Tibial artery (tissue), 4 donors: Measurements from ENCODE around the gene LSM14A.

Experiments
- DNase-seq, 2 donors: peaks; one replicate each; pipeline ENCODE4 v3.0.0-alpha.2; 2019
- H3K27ac ChIP-seq, 2 donors: fragments of 200-600 bp; sonication (generic) in 1 of 2; 1 replicate in 1 of 2; 2 replicates in 1 of 2; pipeline ENCODE4 v1.5.1; 2018 to 2019; ENCODE audit warnings: mild to moderate bottlenecking in 1 of 2
- H3K27me3 ChIP-seq, 2 donors: fragments of 200-600 bp; sonication (generic) in 1 of 2; one replicate each; pipeline versions ENCODE4 v1.5.1 to v1.6.0; 2016 to 2019
- H3K36me3 ChIP-seq, 3 donors: fragments of 200-600 bp; sonication (generic) in 2 of 3; one replicate each; pipeline ENCODE4 v1.5.1; 2016 to 2019; ENCODE audit warnings: mild to moderate bottlenecking in 2 of 3
- H3K4me1 ChIP-seq, 4 donors: fragments of 200-600 bp; sonication (generic) in 2 of 4; 1 replicate in 3 of 4; 2 replicates in 1 of 4; pipeline ENCODE4 v1.5.1; 2016 to 2019
- H3K4me3 ChIP-seq, 2 donors: fragments of 200-600 bp; sonication (generic) in 1 of 2; 1 replicate in 1 of 2; 2 replicates in 1 of 2; pipeline ENCODE4 v1.5.1; 2018 to 2019; ENCODE audit warnings: mild to moderate bottlenecking in 2 of 2
- H3K9me3 ChIP-seq, 3 donors: fragments of 200-600 bp; sonication (generic) in 1 of 3; one replicate each; pipeline ENCODE4 v1.5.1; 2016 to 2019
- CTCF ChIP-seq, 2 experiments: fragments of 200-600 bp in 1 of 2; fragments of 450-650 bp in 1 of 2; IDR thresholded peaks; one replicate each; pipeline ENCODE4 v1.5.1; 2017 to 2019; ENCODE audit warnings: antibody characterized with exemption in 2 of 2, mild to moderate bottlenecking in 1 of 2, moderate library complexity in 1 of 2
- intact Hi-C: fragments of 100-400 bp; cut with DNase I; formaldehyde crosslinking; loops from one replicate; pipeline ENCODE4 v1.15.0; 2023; ENCODE audit warnings: low total_unique reads

The LSM14A gene

GRCh38 chr19:34224996-34225658 lies 52.8 kb downstream of the LSM14A start:
- intact Hi-C loops: no loop called here
- H3K36me3 ChIP-seq: peaks cover 73 to 89% (median 78%) of the 10 kb centered on the region in 3 donors
- DNase-seq: no peak
- H3K27me3 ChIP-seq: no peaks in the 10 kb centered on the region
- H3K27ac ChIP-seq: no peak overlapping the region
- no peak overlapping the region for H3K4me3 ChIP-seq
- no peaks in the 10 kb centered on the region for H3K4me1 ChIP-seq
- TF ChIP-seq CTCF (IDR thresholded peaks at IDR 0.05): no peak
- H3K9me3 ChIP-seq: no peaks in the 10 kb centered on the region

DNA sequence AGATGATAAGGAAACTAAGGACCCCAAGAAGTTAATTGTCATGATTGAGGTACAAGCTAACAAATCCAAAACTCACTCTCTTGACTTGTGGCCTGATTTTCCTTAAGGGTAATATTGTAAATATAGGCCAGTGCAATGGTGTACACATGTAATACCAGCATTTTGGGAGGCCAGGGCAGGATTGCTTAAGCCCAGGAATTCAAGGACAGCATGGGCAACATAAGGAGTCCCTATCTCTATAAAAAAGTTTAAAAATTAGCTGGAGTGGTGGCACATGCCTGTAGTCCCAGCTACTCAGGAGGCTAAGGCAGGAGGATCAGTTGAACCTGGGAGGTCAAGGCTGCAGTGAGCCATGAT lies 53.3 kb downstream of the LSM14A start:
- DNase-seq: no peak
- Histone ChIP-seq H3K27ac (no peak overlapping the region), H3K36me3 (peaks cover 74 to 87% (median 83%) of the 10 kb centered on the region in 3 donors)

DNA sequence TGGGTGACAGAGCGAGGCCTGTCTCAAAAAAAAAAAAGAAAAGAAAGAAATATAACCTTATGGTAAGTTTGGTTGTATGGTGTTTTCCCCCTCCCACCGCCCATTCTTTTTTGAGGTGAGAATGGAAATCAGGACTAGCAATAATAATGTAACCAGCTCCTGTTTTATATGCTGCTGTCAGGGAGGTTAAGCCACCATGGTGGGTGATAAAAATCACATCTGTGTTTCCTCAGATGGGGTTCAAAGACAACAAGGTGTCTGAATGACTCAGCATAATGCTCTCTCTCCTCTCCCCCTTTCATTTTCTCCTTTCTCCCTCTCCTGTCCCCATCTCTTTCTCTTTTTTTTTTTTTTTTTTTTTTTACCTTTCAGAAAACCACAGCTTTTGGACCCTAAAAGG lies 53.7 kb downstream of the LSM14A start:
- no peaks in the 10 kb centered on the region for H3K4me1 ChIP-seq
- TF ChIP-seq CTCF (IDR thresholded peaks at IDR 0.05): no peak
- intact Hi-C loops: no loop called here

More for the DNA sequence above, 53.3 kb downstream of the LSM14A start:
- Histone ChIP-seq H3K9me3 (no peaks in the 10 kb centered on the region), H3K4me1 (no peaks in the 10 kb centered on the region), H3K27me3 (no peaks in the 10 kb centered on the region), H3K4me3 (no peak overlapping the region)
- intact Hi-C loops: no loop called here
- no peak for TF ChIP-seq CTCF (IDR thresholded peaks at IDR 0.05)

GRCh38 chr19:34228347-34228746 lies 56.0 kb downstream of the LSM14A start:
- DNase-seq: no peak
- intact Hi-C loops: no loop called here
- TF ChIP-seq CTCF (IDR thresholded peaks at IDR 0.05): no peak

More for the DNA sequence above, 53.7 kb downstream of the LSM14A start:
- DNase-seq: no peak
- no peaks in the 10 kb centered on the region for H3K27me3 ChIP-seq
- peaks cover 74 to 87% (median 87%) of the 10 kb centered on the region in 3 donors for H3K36me3 ChIP-seq
- no peak overlapping the region for H3K4me3 ChIP-seq
- no peaks in the 10 kb centered on the region for H3K9me3 ChIP-seq
- no peak overlapping the region for H3K27ac ChIP-seq

GRCh38 chr19:34228762-34229161 lies 56.5 kb downstream of the LSM14A start:
- peaks cover 51 to 65% (median 61%) of the 10 kb centered on the region in 3 donors for H3K36me3 ChIP-seq
- no peak for TF ChIP-seq CTCF (IDR thresholded peaks at IDR 0.05)
- DNase-seq: no peak
- no peaks in the 10 kb centered on the region for H3K9me3 ChIP-seq
- no peaks in the 10 kb centered on the region for H3K27me3 ChIP-seq
- H3K27ac ChIP-seq: peak overlapping the region in 1 of 2 donors; percentile 20
- peaks cover 0 to 23% (median 14%) of the 10 kb centered on the region in 4 donors for H3K4me1 ChIP-seq
- H3K4me3 ChIP-seq: no peak overlapping the region
- intact Hi-C loops: no loop called here

More at GRCh38 chr19:34228347-34228746, 56.0 kb downstream of the LSM14A start:
- peaks cover 0 to 19% (median 12%) of the 10 kb centered on the region in 4 donors for H3K4me1 ChIP-seq
- no peaks in the 10 kb centered on the region for H3K9me3 ChIP-seq
- H3K36me3 ChIP-seq: peaks cover 55 to 70% (median 65%) of the 10 kb centered on the region in 3 donors
- H3K4me3 ChIP-seq: no peak overlapping the region
- H3K27ac ChIP-seq: peak overlapping the region in 1 of 2 donors; percentile 20
- no peaks in the 10 kb centered on the region for H3K27me3 ChIP-seq
